Transverse colon (tissue), 4 donors: Measurements from ENCODE around the gene NKD2.

Source experiments
- EP300 ChIP-seq: sonication (generic); formaldehyde crosslinking; IDR thresholded peaks from one replicate; pipeline ENCODE4 v1.6.1; 2017; ENCODE audit warnings: antibody characterized with exemption, low read depth
- POLR2A ChIP-seq: fragments of 450-650 bp; IDR thresholded peaks from one replicate; pipeline ENCODE4 v1.6.1; 2016; ENCODE audit warnings: antibody characterized with exemption, mild to moderate bottlenecking, moderate library complexity
- POLR2AphosphoS5 ChIP-seq, 3 donors: sonication (generic); formaldehyde crosslinking; IDR thresholded peaks; one replicate each; pipeline ENCODE4 v1.6.1; 2016; ENCODE audit warnings: antibody characterized with exemption in 3 of 3
- TF ChIP-seq, protein P1 (sequence below), 5 experiments: fragments of 200-600 bp in 3 of 5; fragments of 450-650 bp in 2 of 5; sonication (generic) in 3 of 5; IDR thresholded peaks; 1 replicate in 2 of 5; 2 replicates in 3 of 5; pipeline ENCODE4 v1.5.1; 2016 to 2017; ENCODE audit warnings: antibody characterized with exemption in 5 of 5, inconsistent platforms in 3 of 5, mild to moderate bottlenecking in 2 of 5, moderate library complexity in 1 of 5

DNA sequence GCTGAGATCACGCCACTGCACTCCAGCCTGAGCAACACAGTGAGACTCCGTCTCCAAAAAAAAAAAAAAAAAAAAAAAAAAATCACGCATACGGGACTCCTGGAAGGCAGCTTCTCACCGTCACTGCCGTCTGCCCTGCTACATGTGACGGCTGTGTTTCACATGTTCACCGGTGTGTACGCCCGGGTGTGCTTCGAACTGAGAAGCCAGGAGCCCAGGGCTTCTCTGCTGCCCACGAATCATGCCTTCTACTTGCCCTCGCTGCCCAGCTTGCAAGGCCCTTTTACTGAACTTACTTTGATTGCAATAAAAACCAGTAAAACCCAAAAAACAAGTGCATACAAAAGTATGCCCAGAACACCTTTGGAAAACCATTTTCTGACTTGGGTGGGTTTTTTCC, 5.8 kb upstream of the NKD2 start:
- TF ChIP-seq, protein P1, sequence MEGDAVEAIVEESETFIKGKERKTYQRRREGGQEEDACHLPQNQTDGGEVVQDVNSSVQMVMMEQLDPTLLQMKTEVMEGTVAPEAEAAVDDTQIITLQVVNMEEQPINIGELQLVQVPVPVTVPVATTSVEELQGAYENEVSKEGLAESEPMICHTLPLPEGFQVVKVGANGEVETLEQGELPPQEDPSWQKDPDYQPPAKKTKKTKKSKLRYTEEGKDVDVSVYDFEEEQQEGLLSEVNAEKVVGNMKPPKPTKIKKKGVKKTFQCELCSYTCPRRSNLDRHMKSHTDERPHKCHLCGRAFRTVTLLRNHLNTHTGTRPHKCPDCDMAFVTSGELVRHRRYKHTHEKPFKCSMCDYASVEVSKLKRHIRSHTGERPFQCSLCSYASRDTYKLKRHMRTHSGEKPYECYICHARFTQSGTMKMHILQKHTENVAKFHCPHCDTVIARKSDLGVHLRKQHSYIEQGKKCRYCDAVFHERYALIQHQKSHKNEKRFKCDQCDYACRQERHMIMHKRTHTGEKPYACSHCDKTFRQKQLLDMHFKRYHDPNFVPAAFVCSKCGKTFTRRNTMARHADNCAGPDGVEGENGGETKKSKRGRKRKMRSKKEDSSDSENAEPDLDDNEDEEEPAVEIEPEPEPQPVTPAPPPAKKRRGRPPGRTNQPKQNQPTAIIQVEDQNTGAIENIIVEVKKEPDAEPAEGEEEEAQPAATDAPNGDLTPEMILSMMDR (IDR thresholded peaks at IDR 0.05): no peak
- no peak for TF ChIP-seq EP300
- TF ChIP-seq POLR2AphosphoS5 (IDR thresholded peaks at IDR 0.05): no peak
- no peak for TF ChIP-seq POLR2A
